GDM1 (cell line): ENCODE results near the gene ZNF692.
A peak's percentile ranks its signal among the peaks of the same experiment; 100 is the strongest.

Experiments used
- DNase-seq: peaks from one replicate; lab custom pipeline; 2025; lab: John Stamatoyannopoulos, UW

Gene ZNF692

DNA sequence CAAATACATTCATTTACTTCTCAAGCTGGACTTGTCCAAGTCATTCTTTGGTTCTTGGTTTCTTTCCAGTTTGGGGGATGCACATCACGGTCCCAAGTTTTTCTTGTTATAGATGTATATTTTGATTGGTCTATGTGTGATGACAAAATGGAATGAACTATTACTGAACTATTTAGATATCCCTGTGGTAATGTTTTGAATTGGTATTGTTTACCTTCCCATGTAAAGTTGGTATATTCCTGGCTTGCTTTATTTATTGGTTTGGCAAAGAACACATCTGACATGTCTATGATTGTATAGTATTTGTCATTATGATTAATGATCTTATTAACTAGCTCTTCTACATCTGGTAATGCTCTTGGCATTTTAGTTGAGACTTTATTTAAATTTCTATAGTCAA lies 22.4 kb upstream of the ZNF692 start:
- DNase-seq: no peak

DNA sequence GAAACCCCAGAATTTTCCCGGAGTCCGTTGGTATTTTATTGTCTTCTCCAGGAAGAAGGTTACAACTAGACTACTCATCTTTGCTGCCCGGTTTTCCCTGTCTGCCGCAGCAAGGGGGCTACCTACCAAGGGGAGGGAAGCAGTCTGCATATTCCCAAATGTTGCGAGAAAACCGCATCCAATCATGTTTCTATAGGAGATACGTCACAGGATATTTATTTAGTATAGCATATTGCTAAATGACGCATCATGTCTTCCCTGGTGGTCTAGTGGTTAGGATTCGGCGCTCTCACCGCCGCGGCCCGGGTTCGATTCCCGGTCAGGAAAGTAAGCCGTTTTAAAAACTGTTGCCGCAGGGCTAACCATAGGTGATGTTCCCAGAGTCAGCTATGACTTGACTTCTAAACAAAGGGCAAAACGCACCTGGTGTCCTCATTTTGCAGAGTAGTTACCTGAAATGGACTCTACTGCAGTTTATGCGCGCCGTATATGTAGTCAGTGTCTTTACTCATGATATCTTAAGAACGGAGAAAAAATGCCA lies 15.2 kb upstream of the ZNF692 start:
- peak; percentile 81 for DNase-seq

DNA sequence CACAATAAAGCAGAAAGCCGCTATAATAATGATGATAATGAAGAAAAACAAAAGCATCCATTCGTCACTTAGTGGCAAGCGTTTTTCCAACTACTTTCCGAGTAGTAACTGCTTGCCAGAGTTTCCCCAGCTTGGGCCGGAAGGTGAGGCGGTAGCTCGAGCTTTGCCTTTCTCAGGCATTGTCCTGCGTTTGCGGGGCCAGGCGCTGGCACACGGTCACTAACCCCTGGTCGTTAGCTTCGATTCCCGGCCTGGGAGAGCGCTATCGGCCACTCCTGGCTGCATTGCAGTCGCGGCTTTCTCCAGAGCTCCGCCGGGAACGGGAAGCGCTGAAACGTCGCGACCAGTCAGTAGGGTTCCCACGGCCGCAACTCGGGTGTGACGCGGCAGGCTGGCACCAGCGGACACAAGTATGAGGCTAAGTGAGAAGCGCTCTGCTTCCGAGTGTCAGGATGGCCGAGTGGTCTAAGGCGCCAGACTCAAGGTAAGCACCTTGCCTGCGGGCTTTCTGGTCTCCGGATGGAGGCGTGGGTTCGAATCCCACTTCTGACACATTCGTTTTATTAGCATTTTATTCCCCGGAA lies 14.6 kb upstream of the ZNF692 start:
- DNase-seq: peak; percentile 97

DNA sequence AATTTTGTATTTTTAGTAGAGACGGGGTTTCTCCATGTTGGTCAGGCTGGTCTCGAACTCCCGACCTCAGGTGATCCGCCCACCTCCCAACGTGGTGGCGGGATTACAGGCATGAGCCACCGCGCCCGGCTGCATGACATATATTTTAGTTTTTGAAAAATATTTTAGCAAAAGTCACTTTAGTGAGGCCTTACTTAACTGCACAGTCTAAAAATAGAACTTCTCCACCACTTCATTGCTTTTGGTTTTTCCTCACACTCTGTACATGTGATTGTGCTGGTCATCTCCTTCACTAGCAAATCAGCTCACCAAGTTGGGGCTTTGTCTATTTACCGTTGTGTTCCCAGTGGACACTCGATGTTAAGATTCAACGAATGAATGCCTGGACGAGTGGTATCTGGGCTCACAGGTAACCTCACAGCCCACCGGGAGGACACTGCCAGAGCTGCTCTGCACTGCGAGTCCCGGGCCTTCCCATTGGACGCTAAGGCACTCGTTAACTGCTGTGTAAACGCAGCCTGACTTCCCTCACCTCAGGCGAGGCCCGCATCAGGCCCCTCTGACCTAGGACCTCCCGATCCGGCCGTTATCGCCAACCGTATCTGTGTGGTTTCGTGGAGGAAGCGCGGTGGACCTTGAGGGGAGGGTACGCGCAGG lies 14.0 kb upstream of the ZNF692 start:
- peak; percentile 58 for DNase-seq

DNA sequence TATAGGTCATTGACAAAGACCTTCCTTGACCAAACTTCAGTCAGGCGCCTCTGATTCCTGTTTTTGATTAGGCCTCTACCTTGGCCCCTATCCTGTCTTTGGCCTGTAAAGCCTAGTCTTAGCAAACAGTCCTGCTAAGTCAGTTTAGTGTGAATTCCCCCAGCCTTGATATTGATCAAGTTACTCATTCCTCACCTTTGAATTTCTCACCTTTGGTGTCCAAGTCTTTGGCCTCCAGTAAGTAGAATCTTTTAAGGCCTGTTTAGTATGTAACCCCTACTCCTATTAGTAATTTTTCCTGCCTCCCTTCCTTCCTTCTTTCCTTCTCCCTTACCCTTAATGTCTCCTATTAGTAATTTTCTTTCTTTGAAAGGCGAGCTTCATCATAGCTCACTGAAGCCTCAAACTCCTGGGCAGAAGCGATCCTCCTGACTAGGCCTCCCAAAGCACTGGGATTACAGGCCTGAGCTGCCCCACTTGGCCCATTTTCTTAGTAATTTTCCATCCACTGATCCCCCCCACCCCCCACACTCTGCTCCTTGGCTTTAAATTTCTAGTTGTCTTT lies 13.0 kb upstream of the ZNF692 start:
- DNase-seq: no peak

DNA sequence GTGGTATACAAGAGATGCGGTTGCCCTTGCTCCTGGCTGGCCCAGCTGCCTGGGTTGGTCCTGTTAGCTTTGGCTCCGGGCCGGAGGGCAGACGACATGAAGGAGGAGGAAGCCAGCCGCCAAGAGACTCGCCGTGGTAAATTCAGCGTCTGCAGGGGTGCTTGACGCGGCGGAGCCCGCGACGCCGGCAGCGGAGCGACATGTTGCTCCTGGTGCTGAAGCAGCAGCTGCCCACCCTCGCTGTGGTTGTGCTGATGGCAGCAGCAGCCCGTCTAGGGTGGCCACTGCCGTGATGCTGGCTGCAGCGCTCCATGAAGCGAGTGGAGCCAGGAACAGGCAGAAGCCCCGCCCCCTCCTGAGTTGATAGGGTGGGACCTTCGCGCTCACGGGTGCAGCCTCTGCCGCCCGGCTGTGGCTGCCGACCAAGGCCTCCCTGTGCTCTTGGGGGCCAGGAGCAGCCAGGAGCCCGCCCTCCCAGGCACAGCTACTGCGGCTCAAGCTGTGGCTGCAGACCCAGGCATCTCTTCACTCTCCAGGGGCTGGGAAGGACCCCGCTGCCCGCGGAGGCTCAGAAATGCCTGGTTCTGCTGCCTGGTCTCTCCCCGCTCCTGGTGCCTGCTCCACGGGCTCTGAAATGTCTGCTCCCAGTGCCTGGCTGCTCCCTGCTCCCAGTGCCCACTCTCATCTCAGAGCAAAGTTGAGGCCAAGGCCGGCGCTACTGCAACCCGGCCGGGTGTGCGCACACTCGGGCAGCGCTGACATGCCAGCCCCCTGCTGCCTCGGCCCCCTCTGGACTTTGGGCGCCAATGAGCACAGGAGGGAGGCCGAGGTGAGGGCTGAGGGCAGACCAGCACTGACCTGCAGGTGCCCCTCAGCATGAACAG lies 4.4 kb upstream of the ZNF692 start:
- DNase-seq: peak; percentile 85

DNA sequence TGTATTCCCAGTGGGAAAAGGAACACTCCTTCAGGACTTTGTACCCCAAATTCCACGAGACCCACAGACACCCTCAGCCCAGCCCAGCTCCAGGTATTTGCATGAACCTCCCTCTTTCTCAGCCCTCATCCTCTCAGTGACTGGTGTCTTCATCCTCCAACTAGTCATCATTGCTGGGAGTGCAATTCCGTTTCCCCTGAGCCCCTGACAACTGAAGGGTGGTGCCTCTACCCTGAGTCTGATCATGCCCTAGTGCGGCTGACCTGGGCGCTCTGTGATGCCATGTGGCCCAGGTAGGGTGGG lies 3.8 kb upstream of the ZNF692 start:
- DNase-seq: no peak

DNA sequence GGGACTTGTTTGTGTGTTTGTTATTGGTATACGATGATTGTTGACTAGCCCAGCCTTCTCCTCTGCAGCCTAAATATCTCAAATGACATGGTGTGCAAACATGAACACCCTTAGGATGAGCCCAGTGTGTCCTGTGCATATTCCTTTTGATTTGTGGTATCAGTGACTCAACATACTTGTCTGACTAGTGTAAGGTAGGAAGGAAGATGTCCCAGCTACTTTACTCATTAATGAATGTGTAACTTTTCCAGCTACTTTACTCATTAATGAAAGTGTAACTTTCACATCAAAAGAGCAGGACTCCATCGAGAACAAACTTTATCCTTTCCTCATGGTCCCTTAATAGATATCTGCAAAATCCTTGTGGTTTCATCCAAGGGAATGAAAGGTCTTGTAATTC lies 2.7 kb upstream of the ZNF692 start:
- no peak for DNase-seq

DNA sequence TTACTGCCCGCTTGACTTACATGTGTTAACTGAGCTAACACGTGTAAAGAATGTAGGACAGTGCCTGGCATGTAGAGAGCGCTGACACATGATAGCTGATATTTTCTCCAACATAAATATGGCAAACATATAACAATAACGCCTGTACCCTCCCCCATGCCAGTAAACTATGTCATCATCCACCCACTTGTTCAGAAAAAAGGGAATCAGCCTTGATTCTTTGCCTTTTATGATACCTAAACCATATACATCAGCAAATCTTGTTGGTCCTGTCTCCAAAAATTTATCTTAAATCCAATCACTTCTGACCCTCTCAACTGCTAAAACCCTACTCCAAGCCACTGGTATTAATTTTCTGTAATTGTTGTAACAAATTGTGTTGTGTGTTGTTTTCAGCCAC lies 1.1 kb upstream of the ZNF692 start:
- DNase-seq: no peak

DNA sequence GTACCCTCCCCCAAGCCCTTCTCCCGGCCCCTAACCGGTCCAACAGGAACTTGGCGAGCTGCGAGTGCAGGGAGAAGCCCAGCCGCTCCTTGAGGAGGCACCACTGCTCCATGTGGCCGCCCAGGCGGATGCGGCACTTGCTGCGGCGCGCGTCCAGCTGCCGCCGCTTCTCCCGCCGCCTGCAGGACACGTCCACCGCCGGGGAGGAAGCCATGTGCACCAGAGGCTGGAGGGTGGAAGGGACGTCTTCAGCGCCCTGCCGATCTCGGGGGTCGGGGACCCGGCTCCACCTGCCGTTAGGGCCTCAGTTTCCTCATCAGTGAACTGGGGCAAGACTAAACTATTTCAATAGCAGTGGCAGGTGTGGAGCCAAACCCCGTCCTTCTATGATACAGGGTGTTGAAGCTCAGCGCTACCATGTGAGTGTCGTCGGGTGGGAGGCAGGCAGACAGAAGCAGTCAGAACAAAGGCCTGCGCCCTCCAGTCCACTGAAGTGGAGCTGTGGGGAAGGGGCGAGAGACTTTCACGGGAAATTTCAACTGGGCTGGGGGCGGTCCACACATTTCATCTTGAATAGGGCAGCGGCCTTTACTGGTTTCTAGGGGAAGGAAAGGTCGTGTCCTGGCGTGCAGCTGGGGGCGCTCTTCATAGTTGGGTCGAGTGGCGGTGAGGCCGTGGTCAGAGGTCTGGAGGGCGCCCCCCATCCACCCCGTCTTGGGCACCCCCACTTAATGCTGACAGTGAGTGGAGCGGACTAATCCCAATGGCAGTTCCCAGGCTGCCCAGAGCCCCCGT lies 592 bp downstream of the ZNF692 start:
- peak; percentile 45 for DNase-seq

DNA sequence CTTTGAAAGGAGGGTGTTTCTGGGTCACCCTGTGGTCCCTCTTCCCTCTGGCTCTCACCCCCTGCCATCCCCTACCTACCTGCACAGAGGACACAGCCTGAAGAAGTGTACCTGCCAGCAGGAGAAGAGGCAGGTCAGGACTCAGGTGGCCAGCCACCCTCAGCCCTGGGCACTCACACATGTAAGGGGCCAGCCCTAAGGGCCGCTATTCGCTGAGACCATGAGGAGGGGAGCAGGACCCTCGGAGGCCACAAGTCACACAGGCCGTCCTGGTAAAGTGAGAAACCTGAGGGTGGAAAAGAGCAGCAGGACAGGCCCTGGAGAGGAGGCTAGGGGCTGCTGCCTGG lies 1.2 kb downstream of the ZNF692 start:
- DNase-seq: no peak

DNA sequence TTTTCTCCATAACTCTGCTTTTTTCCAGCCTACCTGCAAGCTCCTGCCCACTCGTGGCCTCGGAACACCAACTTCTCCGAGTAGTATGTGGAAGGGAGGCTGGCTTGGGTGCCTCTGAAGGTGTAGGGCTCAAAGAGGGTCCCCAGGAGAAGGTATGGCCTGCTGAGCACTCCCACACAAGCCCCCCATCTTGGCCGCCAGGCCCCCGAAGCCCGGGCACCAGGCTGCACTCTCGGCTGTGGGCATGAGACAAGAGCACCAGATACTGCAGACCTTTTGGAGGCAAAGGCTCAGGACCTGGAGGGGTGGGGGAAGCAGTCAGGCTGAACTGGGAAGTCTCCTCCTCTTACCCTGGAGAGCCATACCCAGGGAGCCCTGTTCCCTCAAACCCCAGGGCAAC lies 1.7 kb downstream of the ZNF692 start:
- DNase-seq: no peak

DNA sequence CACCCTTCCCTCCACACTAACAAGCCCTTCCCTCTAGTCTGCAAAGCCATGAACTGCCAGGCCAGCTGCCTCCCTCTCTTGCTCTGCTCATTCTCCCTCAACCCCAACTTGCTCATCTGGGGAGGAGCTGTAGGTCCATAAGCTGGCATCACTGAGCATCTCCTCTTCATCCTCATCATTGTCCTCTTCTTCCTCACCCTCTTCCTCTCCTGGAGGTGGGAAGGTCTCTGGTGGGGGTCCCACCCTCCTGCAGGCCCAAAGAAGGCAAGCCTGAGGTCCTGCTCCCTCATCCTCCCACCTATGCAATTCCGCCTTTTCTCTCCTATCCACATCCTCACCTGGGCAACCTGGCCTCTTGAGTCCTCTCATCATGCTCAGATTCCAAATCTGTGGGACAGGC lies 2.7 kb downstream of the ZNF692 start:
- DNase-seq: no peak

DNA sequence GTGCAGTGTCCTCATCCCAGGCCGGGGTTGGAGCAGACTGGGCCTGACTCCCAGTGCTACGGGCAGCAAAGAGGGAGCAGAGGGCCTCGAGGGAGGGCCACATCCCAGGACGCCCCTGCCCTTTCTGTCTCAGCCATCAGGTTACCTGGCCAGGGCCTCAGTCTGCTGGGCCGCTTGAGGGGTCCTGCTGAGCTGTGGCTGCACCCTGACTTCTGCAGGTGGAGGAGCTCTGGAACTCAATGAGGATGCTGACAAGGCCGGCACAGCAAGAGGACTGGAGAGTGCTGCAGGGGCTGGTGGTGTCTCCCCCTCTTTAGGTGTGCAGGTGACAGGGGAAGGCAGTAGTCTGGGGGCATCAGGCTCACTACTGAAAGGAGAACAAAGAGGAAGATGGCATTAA lies 3.3 kb downstream of the ZNF692 start:
- no peak for DNase-seq

DNA sequence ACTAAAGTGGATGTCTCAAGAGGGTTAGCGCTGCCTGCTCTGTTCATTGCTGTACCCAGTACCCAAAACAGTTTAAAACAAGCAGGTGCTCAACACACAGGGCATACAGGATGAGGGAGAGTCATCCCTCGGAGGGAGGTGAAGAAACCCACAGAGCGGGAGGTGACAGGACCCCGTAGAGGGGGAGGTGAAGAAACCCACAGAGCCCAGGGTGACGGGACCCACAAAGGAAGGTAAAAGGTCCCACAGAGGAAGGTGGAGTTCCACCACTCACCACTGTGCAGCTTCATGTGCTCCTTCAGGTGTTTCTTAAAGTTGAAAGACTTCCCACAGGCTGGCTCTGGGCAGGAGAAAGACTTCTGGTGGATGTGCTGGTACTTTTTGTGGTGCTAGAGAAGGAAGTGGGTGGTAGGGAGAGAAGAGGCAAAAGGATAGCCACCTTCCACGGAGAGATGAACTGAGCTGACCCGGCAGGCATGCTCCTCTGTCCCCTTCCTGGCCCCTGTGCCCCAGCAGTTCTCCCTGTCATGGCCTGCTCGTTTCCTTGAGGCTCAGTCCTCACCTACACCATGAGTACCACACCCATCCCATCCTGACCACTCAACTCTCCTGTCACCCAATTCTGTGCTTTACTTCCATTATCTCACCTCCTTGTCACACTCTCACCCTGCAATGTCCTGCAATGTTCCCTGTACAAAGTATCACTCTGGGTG lies 5.1 kb downstream of the ZNF692 start:
- DNase-seq: no peak

DNA sequence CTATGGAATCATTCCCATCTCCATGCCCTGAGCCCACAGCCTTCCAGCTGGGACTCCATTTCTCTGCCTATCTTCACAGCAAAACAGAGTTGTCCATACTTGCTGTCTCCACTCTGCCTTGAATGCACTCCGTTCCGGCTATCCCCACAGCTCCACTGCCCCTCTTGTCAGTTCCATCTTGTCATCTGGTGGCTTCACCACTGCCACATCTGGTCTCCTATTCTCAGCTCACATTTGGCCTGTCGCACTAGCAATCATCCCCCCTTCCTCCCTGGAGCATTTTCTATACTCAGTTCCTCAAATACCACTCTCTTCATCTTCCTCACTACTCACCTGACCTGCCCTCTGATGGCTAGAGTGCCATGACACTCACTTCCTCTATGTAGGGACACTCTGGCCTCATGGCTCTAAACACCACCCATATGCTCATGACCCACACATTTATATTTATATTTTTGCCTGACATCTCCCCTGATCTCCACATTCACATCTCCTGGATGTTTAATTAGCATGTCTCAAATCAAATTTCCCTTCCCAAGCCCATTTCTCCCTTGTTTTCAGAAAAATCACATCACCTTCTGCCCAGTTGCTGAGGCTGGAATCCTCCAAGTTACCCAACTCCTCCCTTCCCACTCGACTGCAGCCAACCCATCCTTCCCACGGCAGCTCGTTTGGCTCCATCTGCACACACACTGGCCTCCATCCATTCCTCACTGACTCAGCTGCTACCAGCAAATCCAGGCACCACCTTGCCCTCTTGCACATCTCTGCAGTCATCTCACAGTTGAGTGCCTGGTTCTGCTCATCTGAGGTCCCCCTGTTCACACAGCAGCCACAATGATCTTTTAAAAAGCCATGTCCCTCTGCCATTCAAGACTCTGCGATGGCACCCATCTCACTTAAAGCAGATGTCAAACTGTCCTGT lies 6.1 kb downstream of the ZNF692 start:
- no peak for DNase-seq

DNA sequence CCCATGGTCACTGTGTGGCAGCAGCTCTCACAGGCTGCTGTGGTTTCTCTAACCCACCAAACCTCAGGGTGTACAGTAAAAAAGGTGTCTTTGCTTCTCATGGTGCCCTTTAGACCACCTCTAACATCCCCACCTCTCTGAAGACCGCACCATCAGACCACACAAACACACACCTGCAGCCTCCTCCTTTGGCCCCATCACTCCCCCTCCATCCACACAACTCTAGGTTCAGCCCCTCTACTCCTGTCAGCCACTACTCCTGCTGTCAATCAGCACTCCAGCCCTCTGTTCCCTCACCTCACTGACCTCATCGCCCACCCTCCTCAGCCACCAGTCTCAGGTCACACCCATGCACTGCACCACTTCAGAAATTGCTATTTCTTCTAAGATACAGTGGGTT lies 7.5 kb downstream of the ZNF692 start:
- no peak for DNase-seq

DNA sequence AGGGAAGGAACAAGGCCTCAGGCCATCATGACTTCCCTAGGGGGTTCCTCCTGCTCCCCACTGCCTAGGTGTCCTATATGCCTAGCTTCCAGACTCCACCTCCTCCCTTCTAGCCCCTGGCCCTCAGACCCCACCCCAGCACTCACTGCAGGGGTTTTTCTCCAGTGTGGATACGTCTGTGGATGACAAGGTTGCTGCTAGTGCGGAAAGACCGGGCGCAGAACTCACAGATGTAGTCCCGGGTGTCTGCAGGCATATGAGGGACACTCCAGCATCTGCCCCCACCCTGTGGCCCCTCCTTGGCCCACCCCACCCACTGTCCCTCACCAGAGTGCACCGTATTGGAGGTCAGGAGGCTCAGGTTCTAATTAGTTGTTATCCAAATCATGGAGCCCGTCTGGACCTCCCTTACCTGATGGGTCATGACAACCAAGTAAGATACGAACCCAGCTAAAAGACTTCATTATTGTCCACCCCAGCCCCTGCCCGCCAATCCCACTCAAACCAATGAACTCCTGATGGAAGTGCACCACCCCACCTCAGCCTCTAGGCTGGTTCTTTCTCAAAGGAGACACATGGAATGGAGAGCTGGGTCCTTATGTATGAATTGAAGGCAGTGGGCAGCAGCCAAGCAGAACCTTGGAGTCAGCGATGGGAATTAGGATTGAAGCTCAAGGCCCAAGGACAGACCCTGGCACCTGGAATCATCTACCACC lies 8.2 kb downstream of the ZNF692 start:
- DNase-seq: no peak

DNA sequence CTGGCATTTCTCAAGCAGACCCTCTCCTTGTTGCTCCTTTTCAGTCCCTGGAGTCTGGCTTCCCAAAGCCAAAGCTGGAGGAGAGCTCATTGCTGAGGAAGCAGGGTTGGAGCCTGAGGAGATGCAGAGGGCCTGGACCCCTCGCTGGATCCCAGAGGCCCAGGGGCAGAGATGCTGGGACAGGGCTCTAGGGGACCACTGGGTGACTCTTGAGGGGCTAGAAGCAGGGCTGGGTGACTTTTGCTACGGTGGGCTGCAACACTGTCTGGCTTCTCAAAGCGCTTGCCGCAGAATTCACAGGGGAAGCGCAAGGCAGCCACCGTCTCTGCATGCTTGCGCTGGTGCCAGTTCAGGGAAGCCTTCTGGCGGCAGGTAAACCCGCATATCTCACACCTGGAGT lies 8.8 kb downstream of the ZNF692 start:
- no peak for DNase-seq

DNA sequence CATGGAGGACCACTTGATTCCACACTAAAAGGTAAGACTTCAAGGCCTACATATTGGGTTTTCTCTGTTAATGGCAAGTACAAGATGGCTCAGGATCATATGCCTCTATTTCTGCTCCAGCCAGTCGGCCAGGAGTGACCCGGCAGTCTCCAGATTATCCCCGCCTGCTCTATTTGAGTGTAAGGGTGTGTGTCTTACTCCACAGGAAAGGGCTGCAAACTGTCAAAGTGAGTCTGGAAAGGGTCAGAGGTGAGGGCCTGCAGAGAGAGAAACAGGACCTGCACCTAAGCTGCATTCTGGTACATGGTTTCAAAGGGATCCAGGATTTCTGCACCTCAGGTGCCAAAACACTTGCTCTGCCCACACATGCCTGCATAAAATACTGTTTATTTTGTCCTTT lies 9.2 kb downstream of the ZNF692 start:
- DNase-seq: no peak
